ENCODE data around the gene ENGASE.
"Not testable (repeated sequence)": the region's sequence is repeated elsewhere in the genome, so short reads cannot be mapped to it uniquely, and the experiment has no call there.

The ENGASE gene

DNA sequence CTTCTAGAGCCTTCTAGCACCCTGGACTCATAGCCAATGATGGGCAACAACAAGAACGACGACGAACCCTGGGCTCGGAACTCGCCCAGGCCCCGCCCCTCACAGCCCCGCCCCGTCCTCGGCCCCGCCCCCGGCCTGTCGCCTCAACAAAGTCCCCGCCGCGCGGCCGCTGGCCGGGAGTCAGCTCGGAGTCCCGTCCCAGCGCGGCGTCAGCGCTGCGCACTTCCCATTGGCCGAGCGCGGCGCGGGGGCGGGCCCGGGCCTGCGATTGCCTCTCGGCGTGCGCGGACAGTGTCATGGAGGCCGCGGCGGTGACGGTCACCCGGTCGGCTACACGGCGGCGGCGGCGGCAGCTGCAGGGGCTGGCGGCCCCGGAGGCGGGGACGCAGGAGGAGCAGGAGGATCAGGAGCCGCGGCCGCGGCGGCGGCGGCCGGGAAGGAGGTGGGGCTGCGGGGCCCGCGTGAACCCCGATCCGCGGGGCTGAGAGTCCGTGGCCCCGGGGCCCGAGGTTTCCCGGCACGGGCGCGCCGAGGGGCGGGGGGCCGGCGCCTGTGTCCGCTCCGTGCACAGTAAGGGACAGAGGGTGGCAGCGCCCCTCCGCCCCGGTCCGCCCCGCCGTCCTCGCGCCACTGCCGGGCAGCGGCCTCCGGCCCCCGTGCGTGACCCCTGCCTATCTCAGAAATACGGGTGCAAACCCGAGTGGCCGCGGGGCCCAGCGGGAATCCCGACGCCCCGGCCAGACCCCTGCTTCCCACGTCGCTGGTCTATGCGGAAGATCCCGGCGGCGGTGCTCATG lies at the start of gene ENGASE:
Gene ENGASE (plus strand): TSS at position 176 of the 797 bp plus-strand sequence. CDS start 121 bp downstream, at position 297.
- no peak for FAIRE-seq

GRCh38 chr17:79024901-79025737 lies 49.5 kb upstream of the ENGASE start:
- FAIRE-seq = no peak

- no peak for FAIRE-seq
Measured at GRCh38 chr17:79026376-79027273, 48.0 kb upstream of the ENGASE start.

GRCh38 chr17:79027274-79027924 lies 47.2 kb upstream of the ENGASE start:
- no peak for FAIRE-seq

DNA sequence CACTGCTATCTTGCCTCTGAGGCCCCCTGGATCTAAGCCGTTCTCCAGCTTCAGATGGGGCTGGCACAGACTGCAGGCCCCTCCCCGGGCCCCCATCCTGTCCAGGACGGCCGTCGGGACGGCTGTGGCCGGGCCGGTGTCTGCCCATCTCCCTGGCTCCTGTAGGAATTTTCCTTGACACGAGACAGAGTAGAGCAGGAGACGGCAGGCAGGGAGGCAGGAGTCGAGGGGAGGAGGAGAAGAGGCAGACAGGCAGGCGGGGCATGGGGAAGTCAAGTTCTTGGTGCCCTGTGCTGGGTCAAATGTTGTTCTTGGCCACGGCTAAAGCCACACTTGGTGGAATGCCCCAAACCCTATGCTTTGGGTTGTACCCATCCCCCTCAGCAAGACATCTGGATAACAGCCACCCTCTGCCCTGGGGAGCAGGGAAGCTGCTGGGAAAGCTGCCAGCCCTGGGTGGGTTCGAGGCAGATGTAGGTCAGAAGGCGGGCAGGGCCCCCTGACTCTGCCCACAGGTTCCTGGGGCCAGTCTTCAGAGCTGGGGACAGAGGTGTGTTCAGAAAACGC lies 46.6 kb upstream of the ENGASE start:
- FAIRE-seq = no peak

DNA sequence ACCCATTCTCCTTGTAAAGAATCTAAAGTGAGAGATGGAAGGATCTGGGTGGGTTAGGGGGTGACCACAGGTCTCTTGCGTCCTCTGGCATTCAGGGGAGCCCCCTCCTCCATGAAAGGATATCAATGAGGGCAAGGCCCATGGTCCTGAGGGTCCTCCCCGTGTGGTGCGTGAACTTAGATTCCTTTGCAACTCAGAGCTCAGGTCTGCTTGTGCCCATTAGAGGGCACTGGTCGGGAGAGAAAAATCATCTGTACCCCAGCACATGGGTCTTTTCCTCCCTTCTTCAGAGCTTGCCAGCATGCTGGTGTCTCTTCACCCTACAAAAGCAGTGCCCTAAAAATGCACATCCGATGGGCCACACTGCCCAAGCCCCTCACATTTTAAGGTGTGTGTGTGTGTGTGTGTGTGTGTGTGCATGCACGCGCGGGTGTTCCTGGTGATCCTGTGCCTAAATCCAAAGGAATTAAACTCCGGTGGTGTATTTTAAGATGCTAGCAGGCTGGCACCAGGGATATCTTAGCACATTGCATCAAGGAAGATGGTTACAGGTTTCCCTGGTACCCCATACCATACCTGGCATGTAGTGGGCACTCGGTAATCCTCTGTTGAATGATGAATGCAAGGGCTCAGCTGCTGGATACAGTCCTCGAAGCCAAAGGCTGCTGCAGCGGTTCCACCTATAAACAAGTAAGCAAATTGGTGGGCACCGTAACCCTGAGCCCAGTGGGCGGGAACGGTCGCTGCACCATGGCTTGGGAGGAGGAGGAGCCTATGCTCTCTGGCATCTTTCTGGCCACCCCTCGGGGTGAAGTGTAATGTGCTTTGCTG lies 45.9 kb upstream of the ENGASE start:
- FAIRE-seq = no peak

DNA sequence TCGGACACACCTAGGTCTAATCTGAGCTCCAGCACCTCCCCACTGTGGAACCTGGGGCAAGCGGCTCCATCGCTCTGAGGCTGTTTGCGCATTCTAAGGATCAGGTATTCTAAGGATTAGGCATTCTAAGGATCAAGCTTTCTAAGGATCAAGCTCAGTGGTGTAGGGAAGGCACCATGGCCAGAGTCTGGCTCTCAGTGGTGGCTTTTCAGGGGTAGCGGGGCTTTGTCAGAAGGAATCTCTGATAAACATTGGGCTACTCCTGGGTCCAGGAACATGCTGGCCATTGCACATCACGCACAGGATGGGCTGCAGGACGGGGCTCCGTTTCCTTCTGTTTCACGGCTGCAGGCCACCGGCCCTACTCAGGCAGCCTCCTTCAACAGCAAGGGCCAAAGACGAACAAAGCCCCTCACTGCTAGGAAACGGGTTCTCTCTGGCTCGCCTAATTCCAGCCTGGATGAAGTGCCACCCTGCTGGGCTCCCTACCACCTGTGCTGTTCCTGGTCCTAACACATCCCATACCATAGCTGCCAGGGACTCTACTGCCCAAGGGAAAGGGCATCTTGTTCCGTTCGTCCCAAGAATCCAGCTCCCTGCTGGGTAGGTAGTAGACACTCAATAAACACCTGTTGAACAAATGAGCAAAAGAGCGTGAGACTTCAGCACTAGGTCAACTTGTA lies 45.2 kb upstream of the ENGASE start:
- no peak for FAIRE-seq

- not testable (repeated sequence) for FAIRE-seq
Measured at GRCh38 chr17:79030636-79031035, 44.0 kb upstream of the ENGASE start.

DNA sequence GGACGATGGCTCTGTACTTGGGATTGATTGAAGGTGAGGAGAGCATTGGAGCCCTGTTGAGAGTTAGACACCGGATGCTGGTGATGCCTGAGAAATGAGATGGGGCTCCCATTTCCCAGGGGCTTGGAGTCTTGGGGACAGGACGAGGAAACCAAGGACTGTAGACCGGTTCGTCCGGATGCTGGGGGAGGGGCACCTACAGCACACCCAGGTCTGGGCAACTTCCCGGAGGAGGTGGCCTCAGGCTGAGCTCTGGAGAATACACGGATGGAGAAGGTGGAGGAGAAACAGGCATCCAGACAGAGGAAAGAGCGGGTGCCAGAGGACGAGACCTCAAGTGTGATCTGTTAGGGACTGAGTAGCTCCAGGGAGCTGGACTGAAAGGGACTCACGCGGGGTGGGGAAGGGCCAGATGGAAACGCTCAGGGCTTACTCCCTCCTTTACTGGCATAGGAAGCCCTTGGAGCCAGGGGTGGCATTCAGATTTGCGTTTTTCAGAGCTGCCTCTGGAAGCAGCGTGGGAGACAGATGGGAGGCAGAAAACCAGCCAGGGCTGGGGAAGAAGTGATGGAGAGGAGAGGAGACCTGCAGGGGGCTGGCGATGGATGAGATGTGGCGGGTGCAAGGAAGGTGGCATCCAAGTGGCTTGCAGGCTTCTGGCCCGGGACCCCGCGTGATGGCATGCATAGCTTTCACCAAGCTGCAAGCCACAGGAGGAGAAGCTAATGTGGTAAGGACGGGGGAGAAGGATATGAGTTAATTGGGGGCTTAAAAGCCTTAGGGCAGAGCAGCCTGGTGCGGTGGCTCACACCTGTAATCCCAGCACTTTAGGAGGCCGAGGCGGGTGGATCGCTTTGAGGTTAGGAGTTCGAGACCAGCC lies 42.4 kb upstream of the ENGASE start:
- no peak for FAIRE-seq

DNA sequence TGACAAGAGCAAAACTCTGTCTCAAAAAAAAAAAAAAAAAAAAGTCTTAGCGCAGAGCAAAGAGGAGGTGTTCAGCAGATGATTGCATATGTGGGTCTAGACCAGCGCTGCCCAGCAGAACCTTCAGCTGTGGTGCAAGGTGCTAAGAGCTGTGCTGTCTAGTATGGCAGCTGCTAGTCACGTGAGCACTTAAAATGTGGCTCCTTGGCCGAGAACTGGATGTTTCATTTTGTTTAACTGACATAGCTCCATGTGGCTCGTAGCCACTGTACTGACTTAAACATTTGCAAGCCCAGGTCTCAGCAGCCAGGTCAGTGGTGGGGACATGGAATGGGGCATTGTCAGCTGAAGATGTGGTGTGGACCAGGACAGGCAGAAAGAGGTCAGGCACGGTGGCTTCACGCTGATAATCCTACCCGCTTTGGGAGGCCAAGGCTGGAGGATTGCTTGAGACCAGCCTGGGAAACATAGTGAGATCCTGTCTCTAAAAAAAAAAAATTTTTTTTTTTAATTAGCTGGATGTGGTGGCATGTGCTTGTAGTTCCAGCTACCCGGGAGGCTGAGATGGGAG lies 41.5 kb upstream of the ENGASE start:
- no peak for FAIRE-seq

GRCh38 chr17:79033741-79034501 lies 40.7 kb upstream of the ENGASE start:
- no peak for FAIRE-seq

GRCh38 chr17:79034931-79035485 lies 39.6 kb upstream of the ENGASE start:
- no peak for FAIRE-seq

DNA sequence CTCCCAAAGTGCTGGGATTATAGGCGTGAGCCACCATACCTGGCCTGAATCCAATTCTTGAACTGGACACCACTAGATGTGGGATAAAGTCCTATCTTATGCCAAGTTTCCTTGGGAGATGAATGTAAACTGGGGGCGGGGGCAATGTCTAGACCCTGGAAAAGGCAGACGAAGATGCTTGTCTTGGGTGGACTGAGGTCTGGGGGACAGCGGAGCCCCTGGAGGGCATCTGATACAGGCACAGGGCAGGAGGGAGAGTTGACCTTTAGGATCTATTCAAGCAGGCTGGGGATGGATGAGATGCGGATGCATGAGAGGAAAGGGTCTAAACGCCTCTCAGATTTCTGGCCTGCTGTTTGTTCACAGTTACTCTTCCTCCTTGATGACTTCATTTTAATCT lies 38.9 kb upstream of the ENGASE start:
- FAIRE-seq = no peak

DNA sequence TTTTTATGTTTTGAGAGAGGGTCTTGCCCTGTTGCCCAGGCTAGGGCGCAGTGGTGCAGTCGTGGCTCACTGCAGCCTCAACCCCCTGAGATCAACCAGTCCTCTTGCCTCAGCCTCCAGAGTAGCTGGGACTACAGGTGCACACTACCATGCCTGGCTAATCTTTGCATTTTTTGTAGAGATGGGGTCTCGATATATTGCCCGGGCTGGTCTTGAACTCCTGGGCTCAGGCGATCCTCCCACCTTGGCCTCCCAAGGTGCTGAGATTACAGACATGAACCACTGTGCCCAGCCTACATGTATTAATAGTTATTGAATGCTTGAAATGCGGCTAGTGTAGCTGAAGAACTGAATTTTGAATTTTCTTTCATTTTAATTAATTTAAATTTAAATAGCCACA lies 38.4 kb upstream of the ENGASE start:
- no peak for FAIRE-seq

GRCh38 chr17:79036596-79036995 lies 38.0 kb upstream of the ENGASE start:
- FAIRE-seq = no peak

DNA sequence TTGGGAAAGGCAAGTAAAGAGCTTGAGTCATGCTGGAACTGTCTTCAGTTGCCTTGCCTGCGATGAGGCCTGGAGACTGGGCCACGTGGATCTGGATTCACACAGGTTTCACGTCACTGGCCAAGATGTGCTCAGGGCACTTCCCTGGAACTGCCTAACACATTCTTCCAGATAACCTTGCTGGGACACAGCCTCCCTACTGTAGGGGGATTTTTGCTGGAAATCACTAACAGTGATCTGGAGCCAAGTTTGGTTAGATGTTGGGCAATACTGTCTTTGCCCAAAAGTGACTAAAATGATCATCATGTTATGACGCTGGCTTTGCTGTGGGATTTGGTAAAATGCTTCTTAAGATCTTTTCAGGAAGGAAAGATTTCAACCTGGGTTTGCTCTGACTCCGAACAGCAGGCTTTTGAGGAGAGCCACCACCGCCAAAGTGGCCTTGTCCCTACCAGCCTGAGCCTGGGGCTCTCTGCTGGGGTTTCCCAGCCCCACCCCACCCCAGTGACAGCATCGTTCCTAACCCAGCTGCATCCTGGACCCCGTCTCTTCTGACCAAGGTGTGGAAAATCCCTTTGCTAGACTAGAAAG lies 36.0 kb upstream of the ENGASE start:
- FAIRE-seq = no peak

GRCh38 chr17:79039171-79039570 lies 35.5 kb upstream of the ENGASE start:
- no peak for FAIRE-seq

- no peak for FAIRE-seq
Measured at GRCh38 chr17:79039886-79040285, 34.7 kb upstream of the ENGASE start.
